GM21619 (cell line): ENCODE results near the gene OXSM.

Experiments used
- ATAC-seq: cut with Tn5 transposase; IDR thresholded peaks from one replicate; pipeline ENCODE4 v1.9.1; 2021; ENCODE audit not compliant: unreplicated experiment

Gene OXSM

DNA sequence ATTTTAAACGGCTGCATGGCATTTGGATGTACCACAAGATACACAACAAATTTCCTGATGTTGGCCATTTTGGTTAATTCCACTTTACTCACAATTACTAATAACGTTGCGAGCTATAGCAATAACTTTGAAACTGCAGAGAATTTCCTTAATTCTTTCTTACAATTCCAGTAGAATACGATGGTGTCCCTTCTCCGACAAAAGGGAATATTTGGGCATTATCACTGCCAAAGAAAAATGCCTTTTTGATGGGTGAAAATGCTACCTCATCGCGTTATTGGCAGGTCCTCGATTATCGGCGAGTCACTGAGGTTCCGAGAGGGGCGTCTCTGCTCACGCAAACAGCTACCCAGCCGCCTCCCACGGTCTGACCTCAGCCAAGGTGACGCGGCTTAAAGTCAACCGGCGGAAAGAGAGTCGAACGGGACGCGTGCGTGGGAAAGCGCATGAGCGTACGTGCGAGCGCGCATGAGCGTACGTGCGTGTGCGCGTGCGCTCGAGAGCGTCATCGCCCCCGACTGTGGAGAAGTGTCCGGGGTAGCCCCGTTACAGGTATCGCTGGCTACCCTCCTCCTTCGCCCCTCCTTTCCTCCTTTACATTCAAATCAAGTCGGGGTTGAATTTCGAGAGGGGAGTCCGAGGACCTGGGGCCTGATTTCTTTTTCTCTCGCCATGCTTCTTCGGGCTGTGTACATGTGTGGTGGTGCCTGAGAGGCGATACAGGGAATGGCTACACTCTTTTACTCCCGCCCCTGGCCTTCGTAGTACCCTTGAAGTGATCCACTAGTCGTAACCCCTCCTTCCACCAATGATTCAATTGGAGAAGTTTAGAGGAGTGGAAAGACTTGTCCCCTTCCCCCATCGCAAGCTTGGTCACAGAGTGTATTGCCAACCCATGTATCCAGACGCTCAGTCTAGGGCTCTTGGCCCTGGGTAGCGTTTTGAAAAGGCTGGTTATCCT is at the start of gene OXSM:
TSS of gene OXSM (plus strand) at position 495 of the 961 bp plus-strand sequence. CDS start 931 bp downstream, outside the sequence.
- ATAC-seq: peak; percentile 93

DNA sequence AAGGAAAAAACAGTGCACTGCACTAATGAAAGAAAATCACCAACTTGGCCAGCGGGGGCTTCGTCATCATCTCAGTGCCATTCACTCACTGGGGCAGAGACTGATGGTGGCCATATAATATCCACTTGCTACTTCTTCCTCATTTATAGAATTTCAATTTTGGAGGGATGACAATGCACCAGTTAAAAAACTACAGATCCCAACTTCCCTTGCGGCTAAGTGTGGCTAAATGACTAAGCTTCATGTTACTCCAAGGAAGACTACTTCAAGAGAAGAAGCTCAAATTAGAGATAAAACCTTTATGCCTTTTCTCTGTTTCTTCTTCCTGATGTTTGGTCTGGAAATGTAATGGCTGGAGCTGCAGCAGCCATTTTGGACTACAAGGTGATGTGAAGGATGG is 45.4 kb upstream of the OXSM start:
- no peak for ATAC-seq

- no peak for ATAC-seq
These were observed 42.9 kb upstream of the OXSM start for GRCh38 chr3:25747033-25747432.

GRCh38 chr3:25748189-25748588 is 41.7 kb upstream of the OXSM start:
- ATAC-seq: no peak

GRCh38 chr3:25749031-25749581 is 40.8 kb upstream of the OXSM start:
- no peak for ATAC-seq

DNA sequence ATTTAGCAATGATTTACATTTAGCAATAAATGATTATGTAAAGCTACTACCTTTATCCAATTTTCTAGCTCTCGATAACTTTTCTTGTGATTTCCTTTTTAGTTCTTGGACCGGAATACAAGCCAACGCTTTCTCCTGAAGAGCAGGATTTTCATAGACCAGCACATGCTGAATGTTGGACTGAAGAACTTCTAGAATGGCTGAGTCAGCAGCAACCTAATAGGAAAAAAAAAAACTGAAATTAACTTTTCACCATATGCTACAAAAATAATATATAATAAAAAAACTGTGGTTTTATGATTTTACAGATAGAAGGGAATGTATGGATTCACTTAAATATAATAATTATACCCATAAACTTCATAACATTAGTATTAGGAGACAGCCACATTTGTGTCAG is 38.8 kb upstream of the OXSM start:
- no peak for ATAC-seq

- ATAC-seq: no peak
These were observed 38.2 kb upstream of the OXSM start for GRCh38 chr3:25751725-25752124.

DNA sequence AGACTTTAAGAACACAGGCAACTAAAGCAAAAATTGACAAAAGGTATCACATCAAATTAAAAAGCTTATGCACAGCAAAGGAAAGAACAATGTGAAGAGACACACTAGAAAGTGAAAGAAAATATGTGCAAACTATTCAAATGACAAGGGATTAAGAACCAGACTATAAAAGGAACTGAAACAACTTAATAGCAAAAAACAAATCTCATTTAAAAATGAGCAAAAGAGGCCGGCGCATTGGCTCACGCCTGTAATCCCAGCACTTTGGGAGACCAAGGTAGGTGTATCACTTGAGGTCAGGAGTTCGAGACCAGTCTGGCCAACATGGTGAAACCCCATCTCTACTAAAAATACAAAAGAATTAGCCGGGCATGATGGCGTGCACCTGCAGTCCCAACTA is 21.0 kb upstream of the OXSM start:
- peak; percentile 91 for ATAC-seq

DNA sequence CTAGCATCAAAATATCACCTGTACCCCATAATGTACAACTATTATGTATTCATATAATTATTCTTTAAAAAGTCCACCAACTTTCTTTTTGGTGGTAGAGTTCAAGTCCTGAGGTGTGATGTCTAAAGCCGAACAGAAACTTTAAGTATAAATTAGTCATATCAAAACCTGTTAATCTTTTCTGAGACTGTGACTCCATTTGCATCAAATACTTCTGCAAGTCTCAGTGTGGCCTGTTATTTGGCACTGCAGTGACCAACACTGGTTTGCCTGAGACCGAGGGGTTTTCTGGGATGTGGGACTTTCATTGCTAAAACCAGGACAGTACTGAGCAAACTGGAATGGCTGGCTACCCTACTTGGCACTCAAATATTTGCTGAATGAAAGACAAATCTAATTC is 14.0 kb upstream of the OXSM start:
- ATAC-seq: peak; percentile 73

DNA sequence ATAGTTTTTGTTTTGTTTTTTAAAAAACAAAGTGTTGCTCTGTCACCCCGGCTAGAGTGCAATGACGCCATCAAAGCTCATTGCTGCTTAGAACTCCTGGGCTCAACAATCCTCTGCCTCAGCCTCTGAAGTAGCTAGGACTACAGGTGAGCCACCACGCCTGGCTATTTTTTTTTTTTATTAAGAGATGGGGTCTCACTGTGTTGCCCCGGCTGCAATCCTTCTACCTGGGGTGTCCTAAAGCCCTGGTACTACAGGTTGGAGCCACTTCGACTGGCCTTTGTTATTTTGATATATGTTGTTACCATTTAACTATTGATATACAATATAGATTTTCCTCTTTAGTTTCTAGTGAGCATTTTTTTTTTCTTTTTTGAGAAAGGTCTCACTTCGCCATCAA is 9.3 kb upstream of the OXSM start:
- no peak for ATAC-seq

DNA sequence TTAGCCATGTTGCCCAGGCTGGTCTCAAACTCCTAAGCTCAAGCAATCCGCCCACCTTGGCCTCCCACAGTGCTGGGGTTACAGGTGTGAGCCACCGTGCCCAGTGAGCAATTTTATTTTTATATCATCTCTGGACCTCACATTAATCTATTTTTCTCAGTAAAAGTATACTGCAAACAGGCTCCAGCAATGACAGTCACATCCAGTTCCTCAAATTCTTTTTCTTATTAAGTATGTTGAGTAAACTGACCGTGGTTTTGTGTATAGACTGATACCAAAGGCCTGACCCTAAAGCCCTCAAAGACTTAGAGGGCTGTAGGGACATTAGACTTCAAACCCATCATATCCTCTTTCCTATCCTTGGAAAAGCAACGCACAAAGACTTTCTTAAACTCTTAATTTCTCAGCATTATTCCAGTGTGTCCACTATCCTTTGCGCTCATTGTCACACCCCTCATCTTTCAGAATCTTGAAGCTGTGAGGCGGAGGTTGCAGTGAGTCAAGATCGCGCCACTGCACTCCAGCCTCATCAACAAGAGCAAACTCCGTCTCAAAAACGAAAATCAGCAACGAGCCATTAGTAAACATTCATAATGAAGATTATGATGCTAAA is 8.6 kb upstream of the OXSM start:
- ATAC-seq: no peak

DNA sequence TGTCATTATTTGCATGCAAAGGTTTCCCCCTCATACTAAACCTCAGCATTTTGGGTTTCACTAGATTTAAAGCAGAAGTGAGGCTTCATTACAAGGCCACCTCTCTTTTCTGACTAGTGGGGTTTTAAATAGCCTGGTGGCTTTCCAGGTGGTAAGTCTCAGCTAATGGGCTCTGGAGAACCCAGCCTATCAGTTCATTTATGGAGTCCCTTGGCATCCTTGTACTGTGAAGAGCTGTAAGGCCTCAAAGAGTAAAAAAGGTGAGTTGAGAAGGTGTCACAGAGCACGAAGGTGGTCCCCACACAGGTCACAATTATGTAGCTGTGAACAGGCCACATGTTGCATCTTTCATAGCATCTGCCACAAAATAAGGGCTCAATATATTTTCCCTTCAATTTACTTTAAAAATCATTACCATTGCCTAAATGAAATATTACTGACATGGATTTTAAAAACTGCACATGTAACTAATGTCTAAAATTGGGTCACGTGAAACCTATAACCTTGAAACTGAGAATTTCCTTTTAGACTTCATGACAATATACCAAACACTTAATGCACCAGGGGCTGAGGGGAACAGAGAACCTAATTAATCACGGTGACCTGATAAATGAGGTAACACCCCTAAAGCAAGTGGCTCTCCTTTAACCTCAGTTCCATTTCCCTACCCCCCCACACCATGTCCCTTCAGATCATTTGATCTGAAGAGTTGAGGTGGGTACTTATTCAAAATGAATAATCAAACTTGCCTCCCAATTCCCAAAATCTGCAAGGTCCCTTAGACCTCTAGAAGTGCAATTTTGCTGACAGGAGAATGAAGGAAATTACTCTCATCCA is 7.9 kb upstream of the OXSM start:
- ATAC-seq: peak; percentile 49

DNA sequence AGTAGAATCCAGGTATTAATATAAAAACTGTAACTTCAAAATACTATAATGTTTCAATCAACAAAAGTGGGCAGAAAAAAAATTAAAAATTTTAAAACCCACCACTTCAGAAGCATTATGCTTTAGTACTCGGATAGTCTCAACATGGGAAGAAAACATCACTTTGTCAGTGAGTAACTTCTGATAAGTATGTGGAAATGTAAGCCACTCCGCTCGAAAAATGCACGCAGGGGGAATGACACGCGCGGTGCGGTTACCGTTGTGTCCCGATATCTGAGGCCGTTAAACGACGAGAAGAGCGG is 7.3 kb upstream of the OXSM start:
- ATAC-seq: no peak

- peak; percentile 68 for ATAC-seq
These were observed 6.8 kb upstream of the OXSM start, which contains the start of gene NGLY1 for GRCh38 chr3:25782938-25783660. Gene NGLY1, minus strand, starts transcription at chr3:25783443. Its CDS starts 53 bp downstream, at chr3:25783390.

DNA sequence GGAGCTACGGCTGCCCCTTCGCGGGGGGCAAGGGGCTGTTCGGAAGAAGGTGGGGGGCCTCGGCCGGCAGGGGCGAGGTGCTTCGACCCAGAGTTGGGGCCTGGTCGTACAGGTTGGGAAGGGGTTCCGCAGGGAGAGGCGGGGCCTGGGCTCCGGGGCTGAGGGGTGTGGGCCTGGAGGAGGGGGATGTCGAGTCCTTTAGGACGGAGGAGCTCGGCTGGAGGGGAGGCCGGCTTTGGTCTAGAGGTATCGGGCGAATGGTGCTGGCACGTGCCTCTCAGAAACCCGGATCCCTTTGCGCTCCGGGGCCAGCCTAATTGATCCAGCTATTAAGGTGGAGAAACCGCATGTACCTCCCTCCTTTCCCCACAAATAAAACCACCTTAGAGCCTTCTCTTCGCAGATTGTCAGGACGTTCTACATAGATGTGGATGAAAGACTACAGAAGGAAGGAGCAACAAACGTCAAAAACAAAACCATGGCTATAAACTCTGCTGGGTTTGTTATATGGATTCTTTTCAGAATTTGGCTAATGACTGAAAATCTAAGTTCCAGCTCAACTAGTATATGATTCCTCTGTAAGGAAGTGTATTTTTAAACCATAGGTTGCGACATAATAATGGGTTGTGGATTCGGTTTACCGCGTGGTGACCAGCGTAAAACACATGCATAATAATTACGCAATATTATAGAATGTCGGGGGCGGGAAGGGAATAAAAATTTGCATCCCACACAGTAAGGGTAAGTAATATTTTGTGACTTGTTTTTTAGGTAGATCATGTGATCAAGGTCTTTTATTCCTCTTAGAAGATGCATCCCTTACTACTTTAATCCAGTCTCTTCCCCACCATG is 6.0 kb upstream of the OXSM start:
- peak; percentile 25 for ATAC-seq

GRCh38 chr3:25784971-25785370 is 4.9 kb upstream of the OXSM start:
- ATAC-seq: no peak

DNA sequence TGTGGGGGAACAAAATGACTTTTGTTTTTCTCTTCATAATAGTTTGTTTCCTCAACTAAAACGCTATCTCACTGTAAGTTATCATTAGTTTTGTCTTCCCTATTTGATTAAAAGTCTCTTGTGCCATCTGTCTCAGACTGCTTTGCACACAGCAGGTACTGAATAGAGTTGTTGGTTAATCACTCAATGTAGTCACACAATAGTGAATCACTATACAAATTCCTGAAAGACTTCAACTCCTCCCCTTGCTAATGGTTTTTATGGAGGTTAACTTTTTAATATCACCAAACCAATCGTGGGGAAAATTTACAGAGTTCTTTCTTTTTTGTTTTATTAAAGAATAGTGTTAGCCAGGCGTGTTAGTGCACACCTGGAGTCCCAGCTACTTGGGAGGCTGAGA is 4.1 kb upstream of the OXSM start:
- ATAC-seq: no peak

- no peak for ATAC-seq
These were observed 2.2 kb upstream of the OXSM start for GRCh38 chr3:25787689-25788088.

DNA sequence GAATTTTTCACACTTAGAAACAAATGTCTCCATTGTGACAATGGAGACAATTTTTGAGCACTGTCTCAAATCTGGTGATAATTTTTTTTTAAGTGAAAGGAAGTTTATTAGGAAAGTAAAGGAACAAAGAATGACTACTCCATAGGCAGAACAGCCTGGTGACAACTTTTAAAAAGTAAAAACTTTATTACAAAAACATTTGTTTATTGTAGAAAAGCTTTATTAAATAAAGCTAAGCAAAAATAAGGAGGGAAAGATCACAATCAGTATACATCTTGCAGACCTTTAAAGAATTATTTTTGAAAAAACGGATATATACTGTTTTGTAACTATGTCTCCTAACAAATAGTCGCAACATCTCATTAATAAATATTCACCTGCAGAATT is 688 bp upstream of the OXSM start:
- ATAC-seq: no peak

- no peak for ATAC-seq
These were observed 11.9 kb downstream of the OXSM start for GRCh38 chr3:25801786-25802185.
